GM13976 (cell line): ENCODE measurements around the gene KRTAP4-16.
"Not testable (repeated sequence)": the region's sequence is repeated elsewhere in the genome, so short reads cannot be mapped to it uniquely, and the experiment has no call there.

Experiments
- DNase-seq: peaks from one replicate; pipeline ENCODE4 v3.0.0; 2012; ENCODE audit warnings: low spot score
- CTCF ChIP-seq: IDR thresholded peaks from 2 replicates; pipeline ENCODE4 v1.5.1; 2012; ENCODE audit warnings: borderline replicate concordance, mild to moderate bottlenecking; ENCODE audit not compliant: insufficient read depth; ENCODE audit errors: extremely low read depth, missing control alignments, control extremely low read depth
- in situ Hi-C: fragments of 300-500 bp; cut with MboI; formaldehyde crosslinking; loops from one replicate; pipeline ENCODE4 v1.12.0; 2022; ENCODE audit warnings: low sequenced_read_pairs, mixed read lengths, inconsistent platforms; ENCODE audit not compliant: unreplicated experiment

KRTAP4-16 gene

GRCh38 chr17:41101586-41102259, at the start of gene KRTAP4-16:
KRTAP4-16 (minus strand) TSS chr17:41102209; CDS start chr17:41102209, 0 bp downstream.
- in situ Hi-C loops: no loop called here
- no peak for TF ChIP-seq CTCF
- no peak for DNase-seq

- in situ Hi-C loops: no loop called here
- no peak for DNase-seq
- no peak for TF ChIP-seq CTCF
Observed at GRCh38 chr17:41151525-41151924, 49.5 kb upstream of the KRTAP4-16 start.

- no peak for DNase-seq
- in situ Hi-C loops: no loop called here
- no peak for TF ChIP-seq CTCF
Observed at GRCh38 chr17:41150026-41150425, 48.0 kb upstream of the KRTAP4-16 start.

GRCh38 chr17:41149652-41149985, 47.6 kb upstream of the KRTAP4-16 start, which contains the start of gene KRTAP4-5:
KRTAP4-5 (minus strand) TSS chr17:41149825; CDS start chr17:41149767, 58 bp downstream.
- TF ChIP-seq CTCF: no peak
- no peak for DNase-seq
- in situ Hi-C loops: no loop called here

- in situ Hi-C loops, DNase-seq: not testable (repeated sequence)
Observed at GRCh38 chr17:41148971-41149651, 47.1 kb upstream of the KRTAP4-16 start.

- no peak for TF ChIP-seq CTCF
- in situ Hi-C loops: no loop called here
- no peak for DNase-seq
Observed at GRCh38 chr17:41147531-41148204, 45.7 kb upstream of the KRTAP4-16 start.

- no peak for TF ChIP-seq CTCF
Observed at GRCh38 chr17:41145261-41145660, 43.3 kb upstream of the KRTAP4-16 start.

More at GRCh38 chr17:41145261-41145660, 43.3 kb upstream of the KRTAP4-16 start:
- in situ Hi-C loops: no loop called here
- no peak for DNase-seq
